ENCODE data around the gene PPP2R5E.

The PPP2R5E gene

DNA sequence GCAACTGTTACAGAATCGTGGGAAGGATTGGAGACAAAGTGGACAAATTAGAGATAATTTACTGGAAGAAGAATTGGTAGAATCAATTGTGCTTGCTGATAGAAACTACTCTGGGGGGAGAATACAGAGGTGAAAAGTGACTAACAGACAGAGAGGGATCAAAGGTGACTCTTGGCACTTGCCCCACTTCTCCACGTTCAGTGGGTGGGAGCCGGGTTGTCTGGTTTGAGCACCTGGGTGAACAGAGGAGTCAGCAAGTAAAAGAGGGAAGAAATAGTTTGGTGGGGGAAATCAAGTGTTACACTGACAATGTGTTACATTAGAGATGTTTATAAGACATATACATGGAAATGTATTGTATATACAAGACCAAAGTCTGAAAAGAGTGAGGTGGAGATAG lies 69.1 kb downstream of the PPP2R5E start:
- no peak overlapping the region for H3K4me3 ChIP-seq (ENCODE audit: low read depth, low read length)
- TF ChIP-seq, protein P1, sequence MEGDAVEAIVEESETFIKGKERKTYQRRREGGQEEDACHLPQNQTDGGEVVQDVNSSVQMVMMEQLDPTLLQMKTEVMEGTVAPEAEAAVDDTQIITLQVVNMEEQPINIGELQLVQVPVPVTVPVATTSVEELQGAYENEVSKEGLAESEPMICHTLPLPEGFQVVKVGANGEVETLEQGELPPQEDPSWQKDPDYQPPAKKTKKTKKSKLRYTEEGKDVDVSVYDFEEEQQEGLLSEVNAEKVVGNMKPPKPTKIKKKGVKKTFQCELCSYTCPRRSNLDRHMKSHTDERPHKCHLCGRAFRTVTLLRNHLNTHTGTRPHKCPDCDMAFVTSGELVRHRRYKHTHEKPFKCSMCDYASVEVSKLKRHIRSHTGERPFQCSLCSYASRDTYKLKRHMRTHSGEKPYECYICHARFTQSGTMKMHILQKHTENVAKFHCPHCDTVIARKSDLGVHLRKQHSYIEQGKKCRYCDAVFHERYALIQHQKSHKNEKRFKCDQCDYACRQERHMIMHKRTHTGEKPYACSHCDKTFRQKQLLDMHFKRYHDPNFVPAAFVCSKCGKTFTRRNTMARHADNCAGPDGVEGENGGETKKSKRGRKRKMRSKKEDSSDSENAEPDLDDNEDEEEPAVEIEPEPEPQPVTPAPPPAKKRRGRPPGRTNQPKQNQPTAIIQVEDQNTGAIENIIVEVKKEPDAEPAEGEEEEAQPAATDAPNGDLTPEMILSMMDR (IDR thresholded peaks at IDR 0.05; ENCODE audit: low read depth, low read length): no peak

DNA sequence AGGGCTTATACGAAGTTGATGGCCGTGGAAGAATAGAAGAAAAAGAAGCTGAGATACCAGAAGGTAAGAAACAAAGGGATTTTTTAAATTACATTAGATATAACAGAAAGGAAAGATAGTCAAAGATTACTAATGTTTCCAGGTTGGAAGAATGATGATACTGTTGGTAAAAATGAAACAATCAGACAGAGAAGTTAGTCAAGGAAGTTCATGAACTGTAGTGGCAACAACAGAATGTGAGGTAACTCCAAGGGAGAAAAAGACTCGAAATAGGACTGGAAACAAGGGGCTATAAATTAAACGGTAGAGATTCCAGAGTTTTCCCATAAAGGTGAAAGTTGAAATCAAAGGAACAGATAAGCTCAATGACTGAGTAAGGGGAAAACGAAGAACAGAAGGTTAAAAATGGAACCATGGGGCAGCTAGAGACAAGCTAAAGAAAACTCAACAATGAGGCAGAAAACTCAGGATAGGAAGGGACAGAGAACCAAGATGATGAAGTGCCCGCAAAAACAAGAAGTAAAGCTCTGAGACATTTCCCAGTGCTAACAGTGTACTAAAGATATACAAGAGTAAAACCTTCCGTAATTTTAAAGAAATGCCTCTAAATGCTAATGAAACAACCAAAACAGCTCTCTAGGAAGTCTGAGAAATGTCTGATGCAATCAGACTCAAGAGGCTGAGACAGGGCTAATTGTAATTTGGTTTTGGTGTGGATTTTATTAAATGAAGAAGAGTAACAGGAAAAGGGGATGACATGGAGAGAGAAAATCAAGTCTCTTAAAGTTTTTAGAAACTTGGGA lies 70.0 kb downstream of the PPP2R5E start:
- H3K4me3 ChIP-seq (ENCODE audit: low read depth, low read length): no peak overlapping the region

DNA sequence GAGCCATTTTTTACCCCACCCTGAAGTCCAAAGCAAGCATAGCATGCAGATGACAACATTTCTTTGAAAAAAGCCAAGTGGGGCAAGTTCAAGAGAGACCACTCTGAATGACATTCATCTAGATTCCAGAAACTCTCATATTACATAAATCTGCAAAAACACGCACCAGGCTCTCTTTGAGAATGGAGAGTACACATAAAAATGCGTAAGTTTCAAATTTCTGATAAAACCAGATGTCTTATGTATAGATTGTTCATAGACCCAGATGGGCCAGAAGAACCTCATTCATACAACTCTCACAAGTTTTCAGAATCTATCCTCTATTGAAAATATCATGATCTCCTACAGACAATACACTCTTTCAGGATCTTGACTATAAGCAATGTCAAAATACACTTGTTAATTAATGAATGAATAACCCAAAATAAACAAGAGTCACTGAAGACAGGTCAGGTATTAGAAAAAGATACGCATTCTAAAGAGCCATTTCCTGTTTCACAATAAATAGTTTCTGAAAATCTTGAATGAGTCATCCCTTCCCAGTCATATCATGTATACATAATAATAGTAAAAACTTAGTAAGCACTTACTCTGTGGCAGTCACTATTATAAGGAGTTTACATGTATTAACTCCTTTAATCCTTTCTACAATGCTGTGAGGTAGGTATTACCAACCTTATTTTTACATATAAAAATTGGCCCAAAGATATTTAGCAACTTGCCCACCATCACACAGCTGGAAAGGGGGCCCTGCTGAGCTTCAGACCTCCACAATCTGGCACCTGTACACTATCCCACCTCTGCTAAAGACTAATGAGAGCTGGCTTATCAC lies 72.0 kb downstream of the PPP2R5E start:
- TF ChIP-seq, protein P1 (IDR thresholded peaks at IDR 0.05; ENCODE audit: low read depth, low read length): no peak
- no peak overlapping the region for H3K4me3 ChIP-seq (ENCODE audit: low read depth, low read length)

More for the DNA sequence above, 70.0 kb downstream of the PPP2R5E start:
- TF ChIP-seq, protein P1 (IDR thresholded peaks at IDR 0.05; ENCODE audit: low read depth, low read length): no peak

DNA sequence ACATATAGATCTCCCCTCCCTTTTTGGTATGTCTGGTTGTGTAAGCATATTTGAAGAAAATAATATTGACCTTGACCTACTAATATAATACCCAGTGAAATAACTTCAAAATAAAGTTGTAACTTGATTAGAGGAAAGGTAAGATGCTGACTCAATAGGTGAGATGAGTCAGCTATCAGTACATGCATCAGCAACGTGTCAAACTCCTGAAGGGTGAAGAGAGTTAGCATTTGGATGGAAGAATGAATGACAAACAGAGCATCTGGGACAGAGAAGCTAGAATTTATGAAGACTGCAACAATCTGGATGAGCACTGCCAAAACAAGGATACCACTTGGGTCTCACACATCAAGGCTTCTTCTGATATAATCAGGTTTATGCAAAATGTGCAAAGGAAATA lies 74.9 kb downstream of the PPP2R5E start:
- TF ChIP-seq, protein P1 (IDR thresholded peaks at IDR 0.05; ENCODE audit: low read depth, low read length): no peak
- H3K4me3 ChIP-seq (ENCODE audit: low read depth, low read length): no peak overlapping the region

DNA sequence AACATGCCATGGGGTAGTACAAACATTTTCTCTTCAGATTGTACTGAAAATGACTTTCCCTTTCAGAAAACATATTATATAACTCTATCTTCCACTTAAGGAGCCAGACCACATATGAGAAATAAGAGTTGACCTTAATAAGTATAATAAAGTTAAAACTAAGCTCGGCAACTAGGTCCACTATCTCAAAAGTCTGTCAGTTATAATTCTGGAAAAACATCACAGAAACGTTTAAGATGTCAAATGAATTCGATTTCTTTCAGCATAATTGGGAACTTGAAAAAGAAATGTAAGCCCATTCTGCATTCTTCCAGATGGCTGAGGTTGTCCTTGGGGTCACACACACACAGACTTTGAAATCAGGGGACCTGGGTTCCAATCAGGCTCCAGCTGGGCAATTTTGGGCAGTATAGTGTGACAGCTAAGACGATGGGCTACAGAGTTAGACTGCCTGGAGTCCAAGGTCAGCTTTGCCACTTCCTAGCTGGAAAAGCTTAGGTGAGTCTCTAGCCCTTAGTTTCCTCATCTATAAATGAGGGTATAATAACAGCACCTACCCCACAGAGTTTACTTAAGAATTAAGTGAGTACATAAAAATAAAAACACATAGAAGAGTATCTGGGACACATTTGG lies 75.6 kb downstream of the PPP2R5E start:
- TF ChIP-seq, protein P1 (IDR thresholded peaks at IDR 0.05; ENCODE audit: low read depth, low read length): no peak
- no peak overlapping the region for H3K4me3 ChIP-seq (ENCODE audit: low read depth, low read length)

DNA sequence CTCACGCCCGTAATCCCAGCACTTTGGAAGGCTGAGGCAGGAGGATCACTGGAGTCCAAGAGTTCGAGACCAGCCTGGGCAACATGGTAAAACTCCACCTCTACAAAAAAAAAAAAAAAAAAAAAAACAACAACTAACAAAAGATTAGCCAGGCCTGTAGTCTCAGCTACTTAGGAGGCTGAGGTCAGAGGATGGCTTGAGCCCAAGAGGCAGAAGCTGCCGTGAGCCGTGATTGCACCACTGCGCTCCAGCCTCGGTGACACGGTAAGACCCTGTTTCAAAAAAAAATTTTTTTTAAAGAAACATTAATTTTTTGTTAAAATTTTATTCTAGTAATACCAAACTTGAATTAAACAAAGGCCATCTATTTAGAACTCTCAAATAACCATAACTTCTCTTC lies 77.8 kb downstream of the PPP2R5E start:
- TF ChIP-seq, protein P1 (IDR thresholded peaks at IDR 0.05; ENCODE audit: low read depth, low read length): no peak
- H3K4me3 ChIP-seq (ENCODE audit: low read depth, low read length): no peak overlapping the region
